Stimulated activated CD4-positive, alpha-beta T cell treated with anti-CD3 and anti-CD28 coated beads, Interleukin-4, amount 100 ng/mL, for 24 hours (primary cell): ENCODE data around the gene RASEF.
"Not testable (repeated sequence)": the region's sequence is repeated elsewhere in the genome, so short reads cannot be mapped to it uniquely, and the experiment has no call there.

Source experiments
- DNase-seq: peaks from one replicate; pipeline ENCODE4 v3.0.0-alpha.2; 2020

RASEF gene

GRCh38 chr9:83062651-83063527 lies at the start of gene RASEF:
RASEF (minus strand) TSS chr9:83063142; CDS start chr9:83062867, 275 bp downstream.
- no peak for DNase-seq

GRCh38 chr9:83111169-83111568 lies 48.2 kb upstream of the RASEF start:
- no peak for DNase-seq

- no peak for DNase-seq
These were observed 46.4 kb upstream of the RASEF start for GRCh38 chr9:83109296-83109695.

- DNase-seq = no peak
These were observed 45.3 kb upstream of the RASEF start for GRCh38 chr9:83108208-83108607.

- DNase-seq = no peak
These were observed 43.8 kb upstream of the RASEF start for GRCh38 chr9:83106772-83107171.

GRCh38 chr9:83106263-83106662 lies 43.3 kb upstream of the RASEF start:
- no peak for DNase-seq

- DNase-seq = no peak
These were observed 34.7 kb upstream of the RASEF start for GRCh38 chr9:83097633-83098032.

- not testable (repeated sequence) for DNase-seq
These were observed 30.4 kb upstream of the RASEF start for GRCh38 chr9:83093311-83093710.

- DNase-seq = no peak
These were observed 18.9 kb upstream of the RASEF start for GRCh38 chr9:83081846-83082245.

- no peak for DNase-seq
These were observed 18.1 kb upstream of the RASEF start for GRCh38 chr9:83081010-83081409.

- not testable (repeated sequence) for DNase-seq
These were observed 13.0 kb upstream of the RASEF start for GRCh38 chr9:83075932-83076331.

- DNase-seq = not testable (repeated sequence)
These were observed 9.6 kb upstream of the RASEF start for GRCh38 chr9:83072498-83072897.

- no peak for DNase-seq
These were observed 8.7 kb upstream of the RASEF start for GRCh38 chr9:83071626-83072025.

GRCh38 chr9:83070261-83070660 lies 7.3 kb upstream of the RASEF start:
- DNase-seq = no peak

- DNase-seq = no peak
These were observed 6.7 kb upstream of the RASEF start for GRCh38 chr9:83069651-83070050.

GRCh38 chr9:83068414-83068813 lies 5.5 kb upstream of the RASEF start:
- no peak for DNase-seq

- DNase-seq = no peak
These were observed 4.6 kb upstream of the RASEF start for GRCh38 chr9:83067579-83067978.

GRCh38 chr9:83066771-83067170 lies 3.8 kb upstream of the RASEF start:
- no peak for DNase-seq

GRCh38 chr9:83065233-83065632 lies 2.3 kb upstream of the RASEF start:
- no peak for DNase-seq

- DNase-seq = no peak
These were observed 822 bp downstream of the RASEF start for GRCh38 chr9:83061990-83062650.

- DNase-seq = no peak
These were observed 1.9 kb downstream of the RASEF start for GRCh38 chr9:83061036-83061435.

GRCh38 chr9:83060556-83060955 lies 2.4 kb downstream of the RASEF start:
- DNase-seq = no peak

GRCh38 chr9:83059417-83059816 lies 3.5 kb downstream of the RASEF start:
- no peak for DNase-seq

- no peak for DNase-seq
These were observed 6.0 kb downstream of the RASEF start for GRCh38 chr9:83056911-83057310.
